Mucosa of rectum (tissue), 2 donors: ENCODE data around the gene GMPPA.

Source experiments
- H3K27ac ChIP-seq, 2 donors: one replicate each; pipeline ENCODE4 v1.7.0; 2013; ENCODE audit warnings: inconsistent platforms in 2 of 2, low read depth in 2 of 2, low read length in 2 of 2
- H3K27me3 ChIP-seq, 2 donors: one replicate each; pipeline ENCODE4 v1.7.0; 2013; ENCODE audit warnings: low read length in 2 of 2; ENCODE audit not compliant: control insufficient read depth in 2 of 2, insufficient read depth in 2 of 2
- H3K36me3 ChIP-seq, 2 donors: one replicate each; pipeline ENCODE4 v1.7.0; 2013; ENCODE audit warnings: low read length in 2 of 2; ENCODE audit not compliant: control insufficient read depth in 2 of 2, insufficient read depth in 2 of 2
- H3K4me1 ChIP-seq, 2 donors: one replicate each; pipeline ENCODE4 v1.7.0; 2013; ENCODE audit warnings: low read length in 2 of 2, mild to moderate bottlenecking in 1 of 2; ENCODE audit not compliant: control insufficient read depth in 2 of 2, insufficient read depth in 2 of 2
- H3K4me3 ChIP-seq, 2 donors: one replicate each; pipeline ENCODE4 v1.7.0; 2013; ENCODE audit warnings: low read length in 2 of 2
- H3K9ac ChIP-seq, 2 donors: one replicate each; pipeline ENCODE4 v1.7.0; 2013; ENCODE audit warnings: low read length in 2 of 2, low read depth in 1 of 2, mild to moderate bottlenecking in 1 of 2
- H3K9me3 ChIP-seq, 2 donors: one replicate each; pipeline ENCODE4 v1.7.0; 2013; ENCODE audit warnings: low read length in 2 of 2; ENCODE audit not compliant: control insufficient read depth in 2 of 2
- donor health status: healthy.
- donor health status: Normal muscosa, but diverticular disease.

Gene GMPPA

GRCh38 chr2:219468410-219469185 lies 30.1 kb upstream of the GMPPA start:
- no peak overlapping the region for H3K27ac ChIP-seq
- no peaks in the 10 kb centered on the region for H3K36me3 ChIP-seq
- no peaks in the 10 kb centered on the region for H3K9me3 ChIP-seq

DNA sequence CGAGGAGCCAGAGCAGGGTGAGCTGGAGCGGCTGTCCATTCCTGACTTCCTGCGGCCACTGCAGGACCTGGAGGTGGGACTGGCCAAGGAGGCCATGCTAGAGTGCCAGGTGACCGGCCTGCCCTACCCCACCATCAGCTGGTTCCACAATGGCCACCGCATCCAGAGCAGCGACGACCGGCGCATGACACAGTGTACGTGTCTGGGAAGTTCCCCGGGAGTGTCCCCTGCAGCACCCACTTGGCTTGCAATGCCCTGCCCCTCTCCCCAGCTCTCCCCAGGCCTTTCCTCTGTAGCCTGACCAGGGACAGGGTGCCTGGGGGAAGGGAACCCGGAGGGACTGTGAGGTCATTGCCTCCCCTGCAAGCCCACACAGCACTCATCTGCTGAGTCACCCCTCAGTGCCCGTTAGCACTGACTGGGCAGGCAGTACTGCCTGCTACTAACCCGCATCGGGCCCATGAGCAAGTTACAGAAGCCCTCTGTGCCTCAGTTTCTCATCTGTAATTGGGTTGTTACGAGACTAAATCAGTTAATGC lies 29.4 kb upstream of the GMPPA start:
- Histone ChIP-seq H3K27me3 (peaks cover 0 to 2% of the 10 kb centered on the region in 2 donors), H3K4me1 (no peaks in the 10 kb centered on the region), H3K4me3 (no peak overlapping the region), H3K36me3 (no peaks in the 10 kb centered on the region), H3K9ac (no peak overlapping the region), H3K27ac (no peak overlapping the region), H3K9me3 (no peaks in the 10 kb centered on the region)

More at GRCh38 chr2:219468410-219469185, 30.1 kb upstream of the GMPPA start:
- H3K4me1 ChIP-seq: no peaks in the 10 kb centered on the region
- H3K4me3 ChIP-seq: no peak overlapping the region
- peaks cover 0 to 2% of the 10 kb centered on the region in 2 donors for H3K27me3 ChIP-seq
- no peak overlapping the region for H3K9ac ChIP-seq

DNA sequence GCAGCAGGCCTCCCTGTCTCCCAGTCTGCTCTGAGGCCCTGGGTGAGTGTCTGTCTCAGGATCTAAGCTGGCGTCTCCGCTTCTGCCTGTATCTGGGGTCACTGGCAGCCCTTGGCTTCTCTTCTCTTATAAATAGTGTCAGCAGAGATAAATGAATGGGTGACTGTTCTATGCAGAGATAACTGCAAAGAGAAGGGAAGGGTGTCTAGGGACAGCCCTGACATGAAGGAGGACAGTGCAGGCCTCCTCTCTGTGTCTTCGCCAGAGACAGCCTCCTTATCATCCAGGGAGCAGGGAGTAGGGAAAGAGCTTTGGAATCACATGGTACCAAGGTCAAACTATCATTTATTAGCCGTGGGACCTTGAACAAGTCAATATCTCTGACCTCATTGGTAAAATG lies 28.3 kb upstream of the GMPPA start:
- Histone ChIP-seq H3K36me3 (no peaks in the 10 kb centered on the region), H3K9ac (no peak overlapping the region), H3K27ac (no peak overlapping the region), H3K4me3 (no peak overlapping the region), H3K4me1 (no peaks in the 10 kb centered on the region), H3K9me3 (no peaks in the 10 kb centered on the region), H3K27me3 (peaks cover 0 to 2% of the 10 kb centered on the region in 2 donors)

DNA sequence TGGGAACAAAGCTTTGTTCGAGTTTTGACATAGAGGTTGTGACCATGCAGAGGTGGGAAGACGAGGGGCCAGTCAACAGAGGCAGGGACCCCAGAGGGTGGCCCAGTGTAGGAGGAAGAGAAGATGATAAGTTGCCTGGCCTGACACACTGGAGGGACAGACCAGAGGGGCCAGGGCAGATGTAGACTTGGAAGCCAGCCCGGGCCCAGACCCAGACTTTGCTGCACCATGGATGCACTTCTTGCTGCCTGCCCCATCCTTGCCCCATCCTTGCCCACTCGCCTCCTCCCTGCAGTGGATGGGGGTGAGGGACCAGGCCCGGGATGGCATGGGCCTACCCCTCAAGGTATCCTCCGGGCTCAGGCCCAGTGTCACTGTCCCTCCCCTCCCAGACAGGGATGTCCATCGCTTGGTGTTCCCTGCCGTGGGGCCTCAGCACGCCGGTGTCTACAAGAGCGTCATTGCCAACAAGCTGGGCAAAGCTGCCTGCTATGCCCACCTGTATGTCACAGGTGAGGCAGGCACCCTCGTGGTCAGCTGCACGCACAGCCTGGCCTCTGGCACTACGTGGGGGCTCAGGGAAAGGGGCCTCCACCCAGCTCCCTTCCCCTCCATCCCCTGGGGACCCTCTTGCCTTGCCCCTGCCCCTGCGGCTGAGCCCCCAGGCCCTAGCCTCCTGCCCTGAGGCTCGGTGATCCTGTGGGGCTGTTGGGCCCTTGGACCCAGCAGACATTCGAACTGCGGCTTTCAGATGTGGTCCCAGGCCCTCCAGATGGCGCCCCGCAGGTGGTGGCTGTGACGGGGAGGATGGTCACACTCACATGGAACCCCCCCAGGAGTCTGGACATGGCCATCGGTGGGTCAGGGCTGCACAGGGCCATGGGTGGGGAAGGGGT lies 27.0 kb upstream of the GMPPA start:
- no peaks in the 10 kb centered on the region for H3K4me1 ChIP-seq
- H3K9me3 ChIP-seq: no peaks in the 10 kb centered on the region
- H3K27me3 ChIP-seq: peaks cover 0 to 2% of the 10 kb centered on the region in 2 donors
- no peak overlapping the region for H3K4me3 ChIP-seq
- H3K9ac ChIP-seq: no peak overlapping the region
- no peak overlapping the region for H3K27ac ChIP-seq
- H3K36me3 ChIP-seq: no peaks in the 10 kb centered on the region

DNA sequence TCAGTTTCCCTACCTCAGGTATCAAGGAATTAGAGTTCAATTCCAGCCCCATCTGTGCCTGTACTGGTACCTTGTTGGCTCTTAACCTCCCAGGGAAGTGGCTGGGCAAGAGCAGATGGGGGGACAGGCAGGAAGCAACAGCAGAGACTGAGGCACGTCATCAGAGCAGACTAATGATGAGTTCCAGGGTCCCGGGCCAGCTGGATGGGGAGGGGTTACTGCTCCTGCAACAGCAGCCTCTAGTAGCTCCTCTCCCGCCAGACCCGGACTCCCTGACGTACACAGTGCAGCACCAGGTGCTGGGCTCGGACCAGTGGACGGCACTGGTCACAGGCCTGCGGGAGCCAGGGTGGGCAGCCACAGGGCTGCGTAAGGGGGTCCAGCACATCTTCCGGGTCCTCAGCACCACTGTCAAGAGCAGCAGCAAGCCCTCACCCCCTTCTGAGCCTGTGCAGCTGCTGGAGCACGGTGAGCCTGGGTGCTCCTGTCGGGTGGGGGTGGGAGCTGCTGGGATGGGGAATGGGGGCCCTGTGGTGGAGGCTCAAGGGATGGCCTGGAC lies 26.0 kb upstream of the GMPPA start:
- Histone ChIP-seq H3K27me3 (peaks cover 0 to 5% of the 10 kb centered on the region in 2 donors), H3K9ac (no peak overlapping the region), H3K4me3 (no peak overlapping the region), H3K36me3 (no peaks in the 10 kb centered on the region), H3K9me3 (no peaks in the 10 kb centered on the region), H3K27ac (no peak overlapping the region), H3K4me1 (no peaks in the 10 kb centered on the region)

- H3K4me3 ChIP-seq: no peak overlapping the region
- H3K4me1 ChIP-seq: no peaks in the 10 kb centered on the region
- H3K27ac ChIP-seq: no peak overlapping the region
- no peak overlapping the region for H3K9ac ChIP-seq
- no peaks in the 10 kb centered on the region for H3K36me3 ChIP-seq
- peaks cover 0 to 7% of the 10 kb centered on the region in 2 donors for H3K27me3 ChIP-seq
- H3K9me3 ChIP-seq: no peaks in the 10 kb centered on the region
Observed at GRCh38 chr2:219473511-219473910, 25.2 kb upstream of the GMPPA start.

DNA sequence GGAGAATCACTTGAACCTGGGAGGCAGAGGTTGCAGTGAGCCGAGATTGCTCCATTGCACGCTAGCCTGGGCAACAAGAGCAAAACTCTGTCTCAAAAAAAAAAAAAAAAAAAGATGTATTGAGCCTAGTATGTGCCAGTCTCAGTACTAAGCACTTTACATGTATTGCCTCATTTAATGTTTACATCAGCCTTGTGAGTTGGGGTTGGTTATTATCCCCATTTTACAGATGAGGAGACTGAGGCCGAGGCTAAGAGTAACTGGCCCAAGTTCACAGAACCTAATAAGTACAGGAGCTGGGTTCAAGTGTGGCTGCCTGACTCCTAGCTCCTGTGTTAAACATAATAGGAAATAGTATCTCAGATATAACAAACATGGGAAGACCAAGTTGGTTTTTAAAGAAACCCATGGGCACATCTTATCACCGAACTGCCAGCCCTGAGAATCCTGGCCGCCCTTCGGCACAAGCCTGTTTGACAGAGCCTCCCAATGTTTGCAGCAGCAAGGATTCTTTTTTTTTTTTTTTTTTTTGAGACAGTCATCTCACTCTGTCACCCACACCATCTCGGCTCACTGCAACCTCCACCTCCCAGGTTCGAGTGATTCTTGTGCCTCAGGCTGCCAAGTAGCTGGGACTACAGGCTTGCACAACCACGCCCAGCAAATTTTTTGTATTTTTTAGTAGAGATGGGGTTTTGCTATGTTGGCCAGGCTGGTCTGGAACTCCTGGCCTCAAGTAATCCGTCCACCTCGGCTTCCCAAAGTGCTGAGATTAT lies 24.2 kb upstream of the GMPPA start:
- H3K27me3 ChIP-seq: peaks cover 0 to 7% of the 10 kb centered on the region in 2 donors
- H3K9ac ChIP-seq: no peak overlapping the region
- no peak overlapping the region for H3K4me3 ChIP-seq
- H3K9me3 ChIP-seq: no peaks in the 10 kb centered on the region
- no peaks in the 10 kb centered on the region for H3K4me1 ChIP-seq
- H3K36me3 ChIP-seq: no peaks in the 10 kb centered on the region
- no peak overlapping the region for H3K27ac ChIP-seq

GRCh38 chr2:219475278-219475677 lies 23.4 kb upstream of the GMPPA start:
- H3K27ac ChIP-seq: no peak overlapping the region
- H3K9me3 ChIP-seq: no peaks in the 10 kb centered on the region
- H3K36me3 ChIP-seq: no peaks in the 10 kb centered on the region
- H3K4me3 ChIP-seq: no peak overlapping the region
- peaks cover 0 to 7% of the 10 kb centered on the region in 2 donors for H3K27me3 ChIP-seq
- no peak overlapping the region for H3K9ac ChIP-seq
- no peaks in the 10 kb centered on the region for H3K4me1 ChIP-seq

GRCh38 chr2:219475697-219476651 lies 22.7 kb upstream of the GMPPA start:
- Histone ChIP-seq H3K27ac (no peak overlapping the region), H3K4me3 (no peak overlapping the region), H3K9me3 (no peaks in the 10 kb centered on the region), H3K27me3 (peaks cover 0 to 12% of the 10 kb centered on the region in 2 donors), H3K36me3 (no peaks in the 10 kb centered on the region), H3K9ac (no peak overlapping the region), H3K4me1 (no peaks in the 10 kb centered on the region)
